22Rv1 (cell line): Measurements from ENCODE around the gene GPRC6A.

Experiments used
- ZFX ChIP-seq: fragments of 450-650 bp; IDR thresholded peaks from 2 replicates; pipeline ENCODE4 v1.6.1; 2017; ENCODE audit warnings: antibody characterized with exemption, borderline replicate concordance
- TF ChIP-seq, protein P1 (sequence below): fragments of 450-650 bp; IDR thresholded peaks from 2 replicates; pipeline ENCODE4 v1.5.1; 2017; ENCODE audit warnings: mild to moderate bottlenecking

DNA sequence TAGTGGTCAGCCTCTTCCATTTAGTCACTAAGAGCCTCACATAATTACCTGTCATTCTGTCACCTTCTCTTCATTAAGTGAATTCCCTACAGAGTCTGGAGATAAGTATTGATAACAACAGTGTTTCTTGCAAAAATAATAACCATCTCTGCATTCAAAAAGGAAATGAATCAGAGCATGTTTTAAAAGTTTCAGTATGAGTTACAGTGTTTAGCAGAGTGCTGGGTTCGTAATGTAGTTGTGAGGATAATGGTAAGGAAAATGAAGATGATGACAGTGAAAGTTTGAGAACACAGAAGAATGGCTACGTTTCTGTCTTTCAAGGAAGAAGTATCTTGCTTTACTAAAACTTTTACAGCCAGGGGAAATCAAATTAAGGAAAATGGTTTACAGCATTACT lies 31.3 kb downstream of the GPRC6A start:
- TF ChIP-seq, protein P1, sequence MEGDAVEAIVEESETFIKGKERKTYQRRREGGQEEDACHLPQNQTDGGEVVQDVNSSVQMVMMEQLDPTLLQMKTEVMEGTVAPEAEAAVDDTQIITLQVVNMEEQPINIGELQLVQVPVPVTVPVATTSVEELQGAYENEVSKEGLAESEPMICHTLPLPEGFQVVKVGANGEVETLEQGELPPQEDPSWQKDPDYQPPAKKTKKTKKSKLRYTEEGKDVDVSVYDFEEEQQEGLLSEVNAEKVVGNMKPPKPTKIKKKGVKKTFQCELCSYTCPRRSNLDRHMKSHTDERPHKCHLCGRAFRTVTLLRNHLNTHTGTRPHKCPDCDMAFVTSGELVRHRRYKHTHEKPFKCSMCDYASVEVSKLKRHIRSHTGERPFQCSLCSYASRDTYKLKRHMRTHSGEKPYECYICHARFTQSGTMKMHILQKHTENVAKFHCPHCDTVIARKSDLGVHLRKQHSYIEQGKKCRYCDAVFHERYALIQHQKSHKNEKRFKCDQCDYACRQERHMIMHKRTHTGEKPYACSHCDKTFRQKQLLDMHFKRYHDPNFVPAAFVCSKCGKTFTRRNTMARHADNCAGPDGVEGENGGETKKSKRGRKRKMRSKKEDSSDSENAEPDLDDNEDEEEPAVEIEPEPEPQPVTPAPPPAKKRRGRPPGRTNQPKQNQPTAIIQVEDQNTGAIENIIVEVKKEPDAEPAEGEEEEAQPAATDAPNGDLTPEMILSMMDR: no peak
- TF ChIP-seq ZFX: no peak
